ENCODE results near the gene DDIT4. TPM values are rescaled to one million over a fixed set of nuclear protein-coding genes. Genes with fewer than 3 reads are reported as not detected.
"Not testable (repeated sequence)": the region's sequence is repeated elsewhere in the genome, so short reads cannot be mapped to it uniquely, and the experiment has no call there.

Gene DDIT4
- total and polyA plus RNA-seq, 4 experiments from 2014 or later = 23.1 to 635 (median 89.4) TPM

DNA sequence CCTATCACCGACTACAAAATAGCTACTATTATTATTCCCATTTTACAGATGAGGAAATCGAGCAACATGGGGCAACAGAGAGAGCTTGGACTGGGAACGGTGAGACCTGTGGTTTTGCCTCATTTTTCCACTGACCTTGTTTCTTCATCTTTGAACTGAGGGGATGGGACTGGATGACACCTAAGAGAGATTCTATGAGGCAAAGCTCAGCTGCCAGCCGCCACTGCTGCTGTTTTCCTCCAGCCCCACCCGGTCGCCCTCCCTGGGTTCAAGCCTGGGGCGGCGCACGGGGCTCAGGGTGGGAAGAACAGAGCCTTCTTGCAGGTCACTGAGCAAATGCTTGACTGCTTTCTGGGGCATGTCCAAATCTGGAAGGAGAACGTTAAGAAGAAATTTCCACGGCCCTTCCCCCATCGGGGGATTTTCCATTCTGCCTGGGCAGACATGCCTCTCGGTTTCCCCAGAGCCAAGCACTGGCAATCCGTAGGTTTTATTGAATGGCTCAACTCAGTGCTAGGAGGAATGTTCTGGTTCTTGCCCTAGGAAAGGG, 12.3 kb downstream of the DDIT4 start:
- peak overlapping the region in 3 of 8 donors; percentile 2 to 73 (median 11) for H3K4me3 Mint-ChIP-seq
- H3K4me1 Mint-ChIP-seq = peaks cover 26 to 46% (median 37%) of the 10 kb centered on the region in 4 donors
- H3K27me3 Mint-ChIP-seq = no peaks in the 10 kb centered on the region
- Histone ChIP-seq H3K4me1 (ENCODE audit: insufficient read depth, low read length) (peaks cover 31% of the 10 kb centered on the region), H3K27me3 (ENCODE audit: insufficient read depth, low read length) (no peaks in the 10 kb centered on the region), H3K27ac (ENCODE audit: low read depth, low read length) (no peak overlapping the region), H3K36me3 (ENCODE audit: insufficient read depth, low read length) (no peaks in the 10 kb centered on the region), H3K4me3 (ENCODE audit: low read length in 2 of 2) (no peak overlapping the region), H3K9me3 (ENCODE audit: control insufficient read depth in 1 of 2, low read length in 2 of 2) (no peaks in the 10 kb centered on the region)
- POLR2A ChIA-PET (ENCODE audit: partially characterized antibody) = interaction anchor here (1.1 to 6.1 kb wide), 6 partner anchors 11 to 70 kb away, joined by 3 to 49 read pairs (median 14); partner anchors contain the start of genes ANAPC16, ASCC1 and DDIT4
- intact Hi-C loops (cut with micrococcal nuclease) = loop anchor here (1.0 kb wide), 1 partner anchor 11 kb away; no protein-coding TSS in a partner anchor
- CTCF ChIA-PET (ENCODE audit: partially characterized antibody) = interaction anchor here (0.8 to 1.2 kb wide), 2 partner anchors 11 to 22 kb away, joined by 3 read pairs; no protein-coding TSS in a partner anchor
- no peaks in the 10 kb centered on the region for H3K36me3 Mint-ChIP-seq
- H3K27ac Mint-ChIP-seq = peak overlapping the region; percentile 19 to 92 (median 87)
- H3K9me3 Mint-ChIP-seq = no peaks in the 10 kb centered on the region
- DNase-seq = no peak

DNA sequence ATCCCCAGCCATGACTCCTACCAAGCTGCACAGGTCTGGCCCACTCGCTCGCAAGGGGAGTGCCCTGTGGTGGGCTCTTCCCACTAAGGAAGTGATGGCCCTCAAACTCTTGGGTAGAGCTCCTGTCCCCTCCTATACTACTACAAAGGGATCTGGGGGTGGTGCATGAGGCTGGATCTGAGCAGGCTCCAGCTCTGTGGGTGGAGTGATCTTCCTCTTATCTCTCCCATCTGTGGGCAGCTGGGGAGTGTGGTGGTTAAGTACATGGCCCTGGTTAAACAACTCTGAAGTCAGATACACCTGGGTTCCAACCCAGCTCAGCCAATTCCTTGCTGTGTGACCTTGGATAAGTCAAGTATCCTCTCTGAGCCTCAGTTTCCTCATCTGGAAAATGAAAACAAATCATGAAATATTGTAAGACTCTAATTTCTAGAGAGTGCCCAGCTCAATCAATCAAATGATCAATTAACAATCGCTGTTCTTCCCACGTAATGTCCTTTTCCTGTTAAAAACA, 17.4 kb downstream of the DDIT4 start:
- H3K4me3 Mint-ChIP-seq = peak overlapping the region in 7 of 8 donors; percentile 30 to 74 (median 55)
- no peak overlapping the region for H3K27ac ChIP-seq (ENCODE audit: low read depth, low read length)

DNA sequence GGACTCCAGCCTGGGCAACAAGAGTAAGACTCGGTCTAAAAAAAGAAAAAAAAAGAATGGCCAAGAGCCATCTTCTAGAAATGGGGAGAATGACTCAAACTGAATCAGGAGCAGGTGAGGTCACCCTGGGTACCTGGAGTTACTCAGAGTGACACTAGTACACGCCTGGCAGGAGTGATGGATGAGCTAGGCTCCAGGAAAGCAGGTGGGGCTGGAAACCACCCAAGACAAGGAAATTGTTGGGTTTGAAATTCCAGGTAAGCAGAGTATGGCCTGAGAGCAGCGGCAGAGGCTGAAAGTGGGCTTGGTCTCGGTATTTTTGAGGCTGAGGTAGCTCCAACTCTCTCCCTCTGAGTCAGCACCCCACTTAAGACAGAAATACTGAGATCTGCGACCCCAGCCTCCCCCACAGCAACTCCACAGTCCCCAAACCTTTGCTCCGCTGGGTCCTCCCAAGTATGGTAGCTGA, 18.5 kb downstream of the DDIT4 start:
- peak overlapping the region in 6 of 8 donors; percentile 7 to 70 (median 34) for H3K4me3 Mint-ChIP-seq
- Histone ChIP-seq H3K4me1 (ENCODE audit: insufficient read depth, low read length) (peaks cover 66% of the 10 kb centered on the region), H3K27ac (ENCODE audit: low read depth, low read length) (no peak overlapping the region), H3K36me3 (ENCODE audit: insufficient read depth, low read length) (no peaks in the 10 kb centered on the region), H3K9me3 (ENCODE audit: control insufficient read depth in 1 of 2, low read length in 2 of 2) (no peaks in the 10 kb centered on the region), H3K27me3 (ENCODE audit: insufficient read depth, low read length) (no peaks in the 10 kb centered on the region), H3K4me3 (ENCODE audit: low read length in 2 of 2) (no peak overlapping the region)
- peaks cover 0 to 2% (median 0%) of the 10 kb centered on the region in 8 donors for H3K9me3 Mint-ChIP-seq
- intact Hi-C loops (cut with micrococcal nuclease) = no loop called here
- DNase-seq = peak in 2 of 5 donors; percentile 9 to 57
- H3K4me1 Mint-ChIP-seq = peaks cover 41 to 67% (median 57%) of the 10 kb centered on the region in 4 donors
- no peaks in the 10 kb centered on the region for H3K36me3 Mint-ChIP-seq
- ChIA-PET CTCF (ENCODE audit: partially characterized antibody) (interaction anchor here (0.6 to 3.2 kb wide), 5 partner anchors 8 to 43 kb away, joined by 4 to 13 read pairs (median 5); no protein-coding TSS in a partner anchor), POLR2A (ENCODE audit: partially characterized antibody) (interaction anchor here (0.8 to 21.8 kb wide), 7 partner anchors 12 to 40 kb away, joined by 3 to 368 read pairs (median 7); partner anchors contain the start of gene DDIT4)
- peak overlapping the region; percentile 75 to 99 (median 88) for H3K27ac Mint-ChIP-seq
- H3K27me3 Mint-ChIP-seq = no peaks in the 10 kb centered on the region

More for the DNA sequence above, 17.4 kb downstream of the DDIT4 start:
- no peaks in the 10 kb centered on the region for H3K9me3 ChIP-seq (ENCODE audit: control insufficient read depth in 1 of 2, low read length in 2 of 2)
- no peaks in the 10 kb centered on the region for H3K9me3 Mint-ChIP-seq
- H3K27me3 ChIP-seq (ENCODE audit: insufficient read depth, low read length) = no peaks in the 10 kb centered on the region
- ChIA-PET CTCF (ENCODE audit: partially characterized antibody) (interaction anchor here (0.6 to 3.2 kb wide), 13 partner anchors 9 to 243 kb away, joined by 3 to 24 read pairs (median 4); partner anchors contain the start of gene DDIT4), POLR2A (ENCODE audit: partially characterized antibody) (interaction anchor here (0.6 to 21.8 kb wide), 9 partner anchors 9 to 547 kb away, joined by 4 to 368 read pairs (median 11); partner anchors contain the start of genes ANAPC16, ASCC1 and DDIT4)
- H3K36me3 ChIP-seq (ENCODE audit: insufficient read depth, low read length) = no peaks in the 10 kb centered on the region
- DNase-seq = peak; percentile 60 to 77 (median 64)
- no peak overlapping the region for H3K4me3 ChIP-seq (ENCODE audit: low read length in 2 of 2)
- H3K4me1 ChIP-seq (ENCODE audit: insufficient read depth, low read length) = peaks cover 63% of the 10 kb centered on the region
- intact Hi-C loops (cut with micrococcal nuclease) = no loop called here
- no peaks in the 10 kb centered on the region for H3K36me3 Mint-ChIP-seq
- peak overlapping the region; percentile 70 to 90 (median 86) for H3K27ac Mint-ChIP-seq
- H3K4me1 Mint-ChIP-seq = peaks cover 42 to 71% (median 60%) of the 10 kb centered on the region in 4 donors
- no peaks in the 10 kb centered on the region for H3K27me3 Mint-ChIP-seq

DNA sequence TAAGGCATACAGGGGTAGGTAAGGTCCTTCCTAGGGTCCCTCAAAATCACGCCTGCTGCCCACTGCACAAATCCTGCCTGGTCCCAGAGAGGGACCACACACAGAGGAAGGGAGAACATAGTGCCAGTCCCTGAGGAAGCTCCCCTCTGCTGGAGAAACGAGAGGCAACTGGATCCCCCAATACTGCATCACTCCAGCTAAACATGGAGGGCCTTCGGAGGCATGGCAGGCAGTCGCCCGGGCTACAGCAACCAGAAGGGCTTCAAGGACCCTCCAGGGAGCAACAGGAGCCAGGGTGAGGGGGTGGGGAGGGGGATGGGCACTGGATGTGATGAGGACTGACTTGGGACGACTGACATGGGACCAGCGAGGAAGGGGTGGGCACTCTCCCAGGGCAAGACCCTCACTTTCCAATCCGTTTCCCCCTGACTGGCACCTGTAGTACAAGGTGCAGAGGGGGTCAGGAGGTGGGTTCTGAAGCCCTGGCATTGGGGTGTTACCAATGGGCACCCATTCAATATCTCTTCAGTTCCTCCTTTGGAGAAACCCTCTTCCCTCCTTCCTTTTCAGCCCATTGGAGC, 21.7 kb downstream of the DDIT4 start:
- Histone ChIP-seq H3K27ac (ENCODE audit: low read depth, low read length) (peak overlapping the region; percentile 95), H3K27me3 (ENCODE audit: insufficient read depth, low read length) (no peaks in the 10 kb centered on the region), H3K4me3 (ENCODE audit: low read length in 2 of 2) (no peak overlapping the region), H3K9me3 (ENCODE audit: control insufficient read depth in 1 of 2, low read length in 2 of 2) (no peaks in the 10 kb centered on the region), H3K4me1 (ENCODE audit: insufficient read depth, low read length) (peaks cover 83% of the 10 kb centered on the region), H3K36me3 (ENCODE audit: insufficient read depth, low read length) (no peaks in the 10 kb centered on the region)
- ChIA-PET CTCF (ENCODE audit: partially characterized antibody) (no interaction called here), POLR2A (ENCODE audit: partially characterized antibody) (interaction anchor here (0.9 to 21.8 kb wide), 3 partner anchors 21 to 207 kb away, joined by 3 to 368 read pairs (median 70); partner anchors contain the start of genes DDIT4 and SPOCK2)
- Mint-ChIP-seq H3K27me3 (no peaks in the 10 kb centered on the region), H3K9me3 (peaks cover 0 to 2% (median 0%) of the 10 kb centered on the region in 8 donors), H3K4me1 (peaks cover 41 to 83% (median 63%) of the 10 kb centered on the region in 4 donors), H3K36me3 (no peaks in the 10 kb centered on the region), H3K27ac (peak overlapping the region; percentile 96 to 100 (median 100)), H3K4me3 (peak overlapping the region in 7 of 8 donors; percentile 26 to 69 (median 61))
- no peak for DNase-seq
- intact Hi-C loops (cut with micrococcal nuclease) = no loop called here

DNA sequence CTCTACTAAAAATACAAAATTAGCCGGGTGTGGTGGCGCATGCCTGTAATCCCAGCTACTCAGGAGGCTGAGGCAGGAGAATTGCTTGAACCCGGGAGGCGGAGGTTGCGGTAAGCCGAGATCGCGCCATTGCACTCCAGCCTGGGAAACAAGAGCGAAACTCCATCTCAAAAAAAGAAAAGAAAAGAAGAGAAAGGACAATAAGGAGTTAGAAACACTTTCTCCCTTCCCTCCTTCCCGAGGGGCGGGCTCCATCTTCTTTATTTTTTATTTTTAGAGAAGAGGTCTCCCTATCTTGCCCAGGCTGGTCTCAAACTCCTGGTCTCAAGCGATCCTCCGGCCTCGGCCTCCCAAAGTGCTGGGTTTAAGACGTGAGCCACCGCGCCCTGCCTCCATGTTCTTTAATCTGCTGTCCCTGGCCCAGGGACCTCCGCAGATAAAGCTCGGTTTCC, 23.1 kb downstream of the DDIT4 start:
- not testable (repeated sequence) for H3K27me3 ChIP-seq (ENCODE audit: insufficient read depth, low read length); H3K27me3 Mint-ChIP-seq; H3K9me3 Mint-ChIP-seq; H3K9me3 ChIP-seq (ENCODE audit: control insufficient read depth in 1 of 2, low read length in 2 of 2); H3K36me3 ChIP-seq (ENCODE audit: insufficient read depth, low read length); H3K36me3 Mint-ChIP-seq; DNase-seq
- intact Hi-C loops (cut with micrococcal nuclease) = loop anchor here (1.0 kb wide), 7 partner anchors 12 to 81 kb away; partner anchors contain the start of genes ANAPC16 and ASCC1
- peak overlapping the region; percentile 96 to 100 (median 100) for H3K27ac Mint-ChIP-seq
- H3K4me1 ChIP-seq (ENCODE audit: insufficient read depth, low read length) = peaks cover 69% of the 10 kb centered on the region
- peak overlapping the region; percentile 83 to 94 (median 88) for H3K4me3 Mint-ChIP-seq
- POLR2A ChIA-PET (ENCODE audit: partially characterized antibody) = interaction anchor here (0.8 to 21.8 kb wide), 33 partner anchors 8 to 950 kb away, joined by 3 to 368 read pairs (median 6); partner anchors contain the start of genes ANAPC16, ASCC1, DDIT4 and DNAJC9
- peaks cover 37 to 79% (median 57%) of the 10 kb centered on the region in 4 donors for H3K4me1 Mint-ChIP-seq
- CTCF ChIA-PET (ENCODE audit: partially characterized antibody) = interaction anchor here (0.8 to 2.6 kb wide), 10 partner anchors 18 to 248 kb away, joined by 3 to 26 read pairs (median 4); partner anchors contain the start of genes ANAPC16 and ASCC1
- peak overlapping the region; percentile 95 for H3K27ac ChIP-seq (ENCODE audit: low read depth, low read length)
- H3K4me3 ChIP-seq (ENCODE audit: low read length in 2 of 2) = peak overlapping the region in 1 of 2 donors; percentile 15

DNA sequence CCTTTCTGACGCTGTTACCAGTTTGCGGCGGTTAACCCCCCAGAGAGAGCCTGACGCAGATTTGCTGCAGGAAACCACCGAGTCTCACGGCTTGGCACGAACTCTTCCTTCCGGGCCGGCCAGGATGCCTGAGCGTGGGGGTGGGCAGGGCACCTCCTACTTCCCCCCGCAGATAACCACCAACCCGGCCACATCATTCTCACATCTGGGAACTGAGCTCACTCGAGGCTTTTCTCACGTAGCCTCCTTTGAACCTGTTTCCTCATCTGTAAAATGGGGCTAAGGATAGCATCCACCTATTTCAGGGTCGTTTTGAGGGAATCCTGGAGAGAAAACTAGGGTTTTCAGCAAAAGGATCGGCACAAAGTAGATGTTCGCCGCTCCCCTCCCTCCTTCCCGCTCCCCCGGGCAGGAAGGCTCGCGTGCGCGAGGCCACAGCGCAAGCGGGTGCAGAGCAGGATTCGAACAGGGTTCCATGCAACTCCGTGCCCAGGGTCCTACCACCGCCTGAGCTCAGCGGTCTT, 23.6 kb downstream of the DDIT4 start:
- Mint-ChIP-seq H3K27me3 (no peaks in the 10 kb centered on the region), H3K9me3 (peaks cover 0 to 2% (median 0%) of the 10 kb centered on the region in 8 donors), H3K4me3 (peak overlapping the region; percentile 83 to 94 (median 88)), H3K4me1 (peaks cover 34 to 75% (median 53%) of the 10 kb centered on the region in 4 donors), H3K36me3 (no peaks in the 10 kb centered on the region), H3K27ac (peak overlapping the region; percentile 96 to 100 (median 100))
- CTCF ChIA-PET (ENCODE audit: partially characterized antibody) = interaction anchor here (0.7 to 2.6 kb wide), 12 partner anchors 11 to 249 kb away, joined by 3 to 26 read pairs (median 4); partner anchors contain the start of genes ANAPC16, ASCC1 and DDIT4
- DNase-seq = peak; percentile 97 to 99 (median 98)
- Histone ChIP-seq H3K4me1 (ENCODE audit: insufficient read depth, low read length) (peaks cover 65% of the 10 kb centered on the region), H3K36me3 (ENCODE audit: insufficient read depth, low read length) (no peaks in the 10 kb centered on the region), H3K27ac (ENCODE audit: low read depth, low read length) (peak overlapping the region; percentile 95), H3K4me3 (ENCODE audit: low read length in 2 of 2) (peak overlapping the region; percentile 71), H3K9me3 (ENCODE audit: control insufficient read depth in 1 of 2, low read length in 2 of 2) (no peaks in the 10 kb centered on the region), H3K27me3 (ENCODE audit: insufficient read depth, low read length) (no peaks in the 10 kb centered on the region)
- POLR2A ChIA-PET (ENCODE audit: partially characterized antibody) = interaction anchor here (0.7 to 21.8 kb wide), 35 partner anchors 8 to 949 kb away, joined by 3 to 368 read pairs (median 6); partner anchors contain the start of genes ANAPC16, ASCC1, DDIT4 and DNAJC9
- intact Hi-C loops (cut with micrococcal nuclease) = loop anchor here (1.0 kb wide), 7 partner anchors 12 to 81 kb away; partner anchors contain the start of genes ANAPC16 and ASCC1
